NCI-H1436 treated with DMSO at 0.1 percent for 48 hours (cell line): ENCODE measurements around the gene PRDM10.
"Not testable (repeated sequence)": the region's sequence is repeated elsewhere in the genome, so short reads cannot be mapped to it uniquely, and the experiment has no call there.

Experiments used
- DNase-seq: peaks from one replicate; lab custom pipeline; 2025; lab: John Stamatoyannopoulos, UW

The PRDM10 gene

GRCh38 chr11:129974237-129974636, 28.4 kb downstream of the PRDM10 start:
- DNase-seq = no peak

GRCh38 chr11:129973809-129974208, 28.8 kb downstream of the PRDM10 start:
- DNase-seq = no peak

- DNase-seq = no peak
These were observed 29.6 kb downstream of the PRDM10 start for GRCh38 chr11:129973068-129973467.

GRCh38 chr11:129972611-129973010, 30.0 kb downstream of the PRDM10 start:
- no peak for DNase-seq

GRCh38 chr11:129971856-129972255, 30.8 kb downstream of the PRDM10 start:
- not testable (repeated sequence) for DNase-seq

GRCh38 chr11:129969920-129970319, 32.7 kb downstream of the PRDM10 start:
- DNase-seq = no peak

- DNase-seq = no peak
These were observed 33.8 kb downstream of the PRDM10 start for GRCh38 chr11:129968591-129969419.

- DNase-seq = no peak
These were observed 34.6 kb downstream of the PRDM10 start for GRCh38 chr11:129967996-129968395.

- DNase-seq = no peak
These were observed 37.4 kb downstream of the PRDM10 start for GRCh38 chr11:129965248-129965647.

GRCh38 chr11:129960216-129961214, 42.1 kb downstream of the PRDM10 start:
- DNase-seq = no peak

- DNase-seq = no peak
These were observed 42.9 kb downstream of the PRDM10 start for GRCh38 chr11:129959687-129960086.

GRCh38 chr11:129955282-129955681, 47.4 kb downstream of the PRDM10 start:
- DNase-seq = no peak

GRCh38 chr11:129954703-129955102, 47.9 kb downstream of the PRDM10 start:
- not testable (repeated sequence) for DNase-seq

- no peak for DNase-seq
These were observed 50.8 kb downstream of the PRDM10 start for GRCh38 chr11:129951866-129952262.

- no peak for DNase-seq
These were observed 51.3 kb downstream of the PRDM10 start for GRCh38 chr11:129951201-129951865.

- no peak for DNase-seq
These were observed 52.2 kb downstream of the PRDM10 start for GRCh38 chr11:129950101-129951091.

GRCh38 chr11:129948926-129949466, 53.6 kb downstream of the PRDM10 start:
- DNase-seq = no peak

GRCh38 chr11:129947474-129947873, 55.2 kb downstream of the PRDM10 start:
- DNase-seq = no peak

- DNase-seq = no peak
These were observed 55.7 kb downstream of the PRDM10 start for GRCh38 chr11:129946965-129947364.

GRCh38 chr11:129946256-129946655, 56.4 kb downstream of the PRDM10 start:
- no peak for DNase-seq

GRCh38 chr11:129945373-129945772, 57.3 kb downstream of the PRDM10 start:
- no peak for DNase-seq
